ENCODE results near the gene PTH2.
"Not testable (repeated sequence)": the region's sequence is repeated elsewhere in the genome, so short reads cannot be mapped to it uniquely, and the experiment has no call there.

The PTH2 gene, protein sequence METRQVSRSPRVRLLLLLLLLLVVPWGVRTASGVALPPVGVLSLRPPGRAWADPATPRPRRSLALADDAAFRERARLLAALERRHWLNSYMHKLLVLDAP

DNA sequence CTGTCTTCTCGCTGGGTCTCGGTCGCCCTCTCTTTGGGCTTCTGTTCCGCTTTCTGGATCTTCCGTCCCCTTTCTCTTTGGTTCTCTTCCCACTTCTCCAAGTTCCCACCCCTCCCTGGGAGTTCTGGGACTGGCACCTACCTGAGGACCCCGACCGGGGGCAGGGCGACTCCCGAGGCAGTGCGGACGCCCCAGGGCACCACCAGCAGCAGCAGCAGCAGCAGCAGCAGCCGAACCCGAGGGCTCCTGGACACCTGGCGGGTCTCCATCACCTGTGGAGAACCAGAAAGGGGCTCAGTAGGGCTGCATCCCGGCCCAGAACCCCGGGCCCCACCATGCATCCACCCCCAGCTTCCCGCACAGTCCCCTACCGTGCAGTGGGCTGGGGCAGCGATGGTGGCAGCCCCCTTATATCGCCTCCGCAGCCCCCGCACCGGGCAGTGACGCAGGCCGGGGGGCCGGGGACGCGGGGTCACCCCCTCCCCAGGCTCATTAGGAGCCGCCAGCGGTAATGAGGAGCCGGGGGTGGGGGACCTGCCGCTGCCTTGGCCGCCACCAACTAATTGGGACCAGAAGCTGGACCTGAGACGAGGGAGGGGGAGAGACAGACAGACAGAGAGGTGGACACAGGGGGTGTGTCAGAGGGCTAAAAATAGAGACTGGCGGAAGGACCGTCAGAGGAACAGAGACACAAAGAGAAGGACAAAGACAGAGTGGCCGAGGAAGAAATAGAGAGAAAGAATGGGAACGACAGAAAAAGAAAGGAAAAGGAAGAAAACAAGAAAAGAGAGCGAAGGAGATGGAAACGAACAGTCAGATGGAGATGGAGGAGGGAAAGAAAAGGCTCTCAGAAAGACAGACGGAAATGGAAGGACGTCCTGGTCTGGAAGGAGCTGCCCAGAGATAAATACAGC, at the start of gene PTH2:
PTH2 (minus strand) TSS at position 371 of the 914 bp plus-strand sequence; CDS start at position 269, 102 bp downstream.
- DNase-seq, result no peak

DNA sequence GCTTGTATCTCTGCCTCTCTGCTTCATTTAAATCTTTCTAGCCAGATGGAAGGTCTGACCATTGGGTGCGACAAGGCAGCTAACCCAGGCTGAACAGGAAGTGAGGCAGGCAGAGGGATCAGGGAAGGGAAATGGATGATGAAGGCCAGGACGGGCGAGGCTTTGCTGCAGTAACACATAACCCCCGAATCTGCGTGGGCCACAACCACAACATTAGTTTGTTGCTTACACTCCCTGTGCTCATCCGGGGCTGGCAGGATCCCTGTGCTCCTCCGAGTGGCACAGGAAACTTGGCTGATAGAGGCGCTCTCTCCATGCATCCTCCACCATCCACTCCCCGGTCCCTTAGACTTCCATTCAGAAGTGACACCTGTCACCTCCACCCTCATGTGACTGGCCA, 49.7 kb upstream of the PTH2 start:
- DNase-seq, result no peak

DNA sequence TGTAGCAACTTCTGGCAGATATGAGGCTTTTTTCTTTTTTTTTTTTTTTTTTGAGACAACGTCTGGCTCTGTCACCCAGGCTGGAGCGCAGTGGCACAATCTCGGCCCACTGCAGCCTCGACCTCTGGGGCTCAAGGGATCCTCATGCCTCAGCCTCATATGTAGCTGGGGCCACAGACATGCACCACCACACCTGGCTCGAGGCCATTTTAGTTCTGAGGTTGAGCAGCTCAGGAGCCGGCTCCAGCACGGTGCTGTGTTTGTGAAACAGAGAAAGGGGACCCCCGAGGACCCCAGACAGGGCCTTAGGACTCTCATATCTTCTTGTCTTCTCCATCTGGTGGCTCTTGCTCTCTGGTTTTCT, 47.4 kb upstream of the PTH2 start:
- DNase-seq, result no peak

DNA sequence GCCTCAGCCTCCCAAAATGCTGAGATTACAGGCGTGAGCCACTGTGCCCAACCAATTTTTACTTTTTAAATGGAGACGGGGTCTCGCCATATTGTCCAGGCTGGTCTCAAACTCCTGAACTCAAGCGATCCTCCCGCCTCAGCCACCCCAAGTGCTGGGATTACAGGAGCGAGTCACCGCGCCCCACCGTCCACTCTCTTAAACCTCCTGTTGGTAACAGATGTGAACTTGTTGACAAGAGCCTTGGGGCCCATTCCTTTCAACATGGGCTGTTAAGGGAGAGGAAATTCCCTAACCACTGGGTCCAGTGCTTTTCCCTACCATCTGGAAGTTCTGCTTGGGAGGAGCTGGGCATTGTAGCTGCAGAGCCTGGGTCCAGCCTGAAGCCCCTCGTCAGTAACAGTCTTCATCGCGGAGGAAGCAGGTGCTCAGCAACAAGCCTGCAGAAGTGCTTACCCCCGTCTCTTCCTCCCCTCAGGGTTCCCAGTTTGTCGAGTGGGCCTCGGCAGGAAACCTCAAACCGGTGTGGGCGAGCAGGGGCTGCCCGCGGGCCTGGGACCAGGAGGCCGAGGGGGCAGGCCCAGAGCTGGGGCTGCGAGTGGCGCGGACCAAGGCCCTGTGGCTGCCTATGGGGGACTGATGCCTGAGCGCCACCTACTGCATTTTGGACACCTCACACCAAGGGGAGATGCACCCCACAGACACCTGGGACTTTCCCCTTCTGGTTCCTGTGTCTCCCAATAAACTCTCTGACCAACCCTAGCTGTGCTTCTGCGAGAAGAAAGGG, 46.8 kb upstream of the PTH2 start:
- no peak for DNase-seq

DNA sequence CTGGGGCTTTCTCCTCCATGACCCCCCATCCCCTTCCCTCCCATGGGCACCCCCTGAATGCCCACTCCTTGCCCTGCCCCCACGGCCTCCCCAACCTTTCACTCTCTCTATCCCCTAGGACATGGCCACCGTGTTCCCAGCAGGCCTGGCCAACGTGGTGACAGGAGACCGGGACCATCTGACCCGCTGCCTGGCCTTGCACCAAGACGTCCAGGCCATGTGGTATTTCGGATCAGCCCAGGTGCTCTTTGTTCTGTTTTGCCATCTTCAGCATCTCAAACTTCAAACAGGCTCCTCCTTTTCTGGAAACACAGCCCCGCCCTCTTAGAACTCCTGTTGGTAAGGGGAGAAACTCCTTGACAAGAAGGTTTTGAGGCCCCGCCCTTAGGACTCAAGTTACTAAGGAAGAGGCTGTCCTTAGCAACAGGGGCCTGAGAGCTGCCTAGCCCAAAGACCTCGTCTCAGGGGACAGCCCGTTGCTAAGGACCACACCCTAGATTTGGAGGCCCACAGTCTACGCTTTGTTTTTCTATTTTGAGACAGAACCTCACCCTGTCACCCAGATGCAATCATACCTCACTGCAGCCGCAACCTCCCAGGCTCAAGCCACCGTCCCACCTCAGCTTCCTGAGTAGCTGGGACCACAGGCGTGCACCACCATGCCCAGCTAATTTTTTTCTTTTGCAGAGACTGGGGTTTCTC, 45.7 kb upstream of the PTH2 start:
- no peak for DNase-seq

DNA sequence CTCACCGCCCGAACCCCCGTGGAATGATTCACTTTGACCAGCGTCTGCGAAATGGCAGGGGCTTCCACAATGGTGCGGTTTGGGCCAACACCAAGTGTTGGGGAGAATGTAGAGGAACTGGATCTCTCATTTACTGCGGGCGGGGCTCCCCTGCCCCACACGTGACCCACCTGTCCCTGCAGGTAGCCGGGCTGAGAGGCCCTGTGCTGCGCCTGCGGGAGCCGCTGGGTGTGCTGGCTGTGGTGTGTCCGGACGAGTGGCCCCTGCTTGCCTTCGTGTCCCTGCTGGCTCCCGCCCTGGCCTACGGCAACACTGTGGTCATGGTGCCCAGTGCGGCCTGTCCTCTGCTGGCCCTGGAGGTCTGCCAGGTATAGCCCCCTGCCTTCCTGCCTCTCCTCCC, 45.0 kb upstream of the PTH2 start:
- DNase-seq, result no peak

DNA sequence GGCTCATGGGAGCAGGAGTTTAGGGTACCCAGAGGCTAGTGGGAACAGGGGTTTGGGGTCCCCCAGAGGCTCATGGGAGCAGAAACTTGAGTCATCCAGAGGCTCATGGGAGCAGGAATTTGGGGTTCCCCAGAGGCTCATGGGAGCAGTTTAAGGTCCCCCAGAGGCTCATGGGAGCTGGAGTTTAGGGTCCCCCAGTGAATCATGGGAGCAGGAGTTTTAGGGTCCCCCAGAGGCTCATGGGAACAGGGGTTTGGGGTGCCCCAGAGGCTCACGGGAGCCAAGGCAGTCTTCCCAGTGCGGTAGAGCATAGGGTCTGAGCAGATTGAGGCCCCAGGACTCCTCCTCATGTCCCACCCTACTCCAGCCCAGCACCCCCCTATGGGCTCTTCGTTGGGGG, 42.1 kb upstream of the PTH2 start:
- DNase-seq, result no peak

DNA sequence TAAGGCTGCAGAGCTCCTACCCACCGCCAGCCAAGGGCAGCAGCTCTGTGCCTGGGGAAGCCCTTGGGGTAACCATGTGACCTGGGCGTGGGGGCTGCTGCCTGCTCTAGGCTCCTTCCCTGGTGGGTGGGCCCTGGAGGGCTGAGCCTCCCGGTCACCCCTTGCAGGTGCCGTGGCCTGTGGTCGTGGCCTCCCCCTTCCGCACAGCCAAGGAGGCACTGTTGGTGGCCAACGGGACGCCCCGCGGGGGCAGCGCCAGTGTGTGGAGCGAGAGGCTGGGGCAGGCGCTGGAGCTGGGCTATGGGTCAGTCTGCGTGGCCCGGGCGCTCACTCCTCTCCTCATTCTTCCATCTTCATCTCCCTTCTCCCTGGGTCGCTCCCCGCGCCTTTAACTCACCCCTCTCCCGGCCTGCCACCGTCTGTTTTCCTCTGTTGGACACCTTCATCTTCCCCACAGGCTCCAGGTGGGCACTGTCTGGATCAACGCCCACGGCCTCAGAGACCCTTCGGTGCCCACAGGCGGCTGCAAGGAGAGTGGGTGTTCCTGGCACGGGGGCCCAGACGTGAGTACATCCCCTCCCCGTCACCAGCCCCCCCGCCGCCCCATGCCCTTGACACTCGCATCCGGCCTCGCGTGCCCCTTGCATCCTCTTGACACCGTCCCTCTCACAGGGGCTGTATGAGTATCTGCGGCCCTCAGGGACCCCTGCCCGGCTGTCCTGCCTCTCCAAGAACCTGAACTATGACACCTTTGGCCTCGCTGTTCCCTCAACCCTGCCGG, 40.9 kb upstream of the PTH2 start:
- no peak for DNase-seq

DNA sequence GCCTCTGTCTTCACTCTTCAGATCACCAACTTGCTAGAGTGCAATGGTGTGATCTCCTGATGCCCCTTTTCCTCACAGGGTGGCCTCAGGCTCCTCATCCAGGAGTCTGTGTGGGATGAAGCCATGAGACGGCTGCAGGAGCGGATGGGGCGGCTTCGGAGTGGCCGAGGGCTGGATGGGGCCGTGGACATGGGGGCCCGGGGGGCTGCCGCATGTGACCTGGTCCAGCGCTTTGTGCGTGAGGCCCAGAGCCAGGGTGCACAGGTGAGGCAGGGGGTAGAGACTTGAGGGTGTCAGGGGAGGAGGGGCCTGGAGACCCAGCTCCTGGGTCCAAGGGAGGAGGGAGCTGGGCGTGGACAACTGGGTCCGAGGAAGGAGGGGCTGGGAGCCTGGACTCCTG, 39.3 kb upstream of the PTH2 start:
- no peak for DNase-seq

DNA sequence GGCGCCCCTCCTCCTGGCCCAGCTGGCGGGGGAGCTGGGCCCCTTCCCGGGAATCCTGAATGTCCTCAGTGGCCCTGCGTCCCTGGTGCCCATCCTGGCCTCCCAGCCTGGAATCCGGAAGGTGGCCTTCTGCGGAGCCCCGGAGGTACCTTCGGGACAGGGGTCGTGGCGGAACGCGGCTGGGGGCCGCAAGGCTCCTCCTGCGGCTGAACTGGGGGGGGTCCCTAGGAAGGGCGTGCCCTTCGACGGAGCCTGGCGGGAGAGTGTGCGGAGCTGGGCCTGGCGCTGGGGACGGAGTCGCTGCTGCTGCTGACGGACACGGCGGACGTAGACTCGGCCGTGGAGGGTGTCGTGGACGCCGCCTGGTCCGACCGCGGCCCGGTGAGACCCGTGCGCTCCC, 38.4 kb upstream of the PTH2 start:
- DNase-seq, result no peak

DNA sequence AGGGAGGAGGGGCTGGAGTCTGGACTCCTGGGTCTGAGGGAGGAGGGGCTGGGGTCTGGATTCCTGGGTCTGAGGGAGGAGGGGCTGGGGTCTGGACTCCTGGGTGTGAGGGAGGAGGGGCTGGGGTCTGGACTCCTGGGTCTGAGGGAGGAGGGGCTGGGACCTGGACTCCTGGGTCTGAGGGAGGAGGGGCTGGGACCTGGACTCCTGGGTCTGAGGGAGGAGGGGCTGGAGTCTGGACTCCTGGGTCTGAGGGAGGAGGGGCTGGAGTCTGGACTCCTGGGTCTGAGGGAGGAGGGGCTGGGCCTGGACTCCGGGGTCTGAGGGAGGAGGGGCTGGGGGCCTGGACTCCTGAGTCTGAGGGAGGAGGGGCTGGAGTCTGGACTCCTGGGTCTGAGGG, 37.9 kb upstream of the PTH2 start:
- not testable (repeated sequence) for DNase-seq

DNA sequence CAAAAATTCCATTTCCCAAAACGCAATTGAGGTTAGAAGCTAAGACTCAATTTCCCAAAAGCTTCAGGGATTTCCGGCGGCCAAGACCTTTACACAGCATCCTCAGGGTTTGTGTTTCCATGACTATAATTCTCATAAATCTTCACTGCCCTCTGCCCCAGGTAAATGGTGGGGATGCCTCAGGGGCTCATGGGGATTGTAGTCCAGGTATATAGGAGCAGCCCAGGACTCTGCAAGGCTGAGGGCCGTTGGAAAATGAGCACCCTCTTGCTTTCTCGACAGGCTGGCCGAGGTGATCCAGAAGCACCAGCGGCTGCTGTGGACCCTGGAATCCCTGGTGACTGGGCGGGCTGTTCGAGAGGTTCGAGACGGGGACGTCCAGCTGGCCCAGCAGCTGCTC, 36.1 kb upstream of the PTH2 start:
- no peak for DNase-seq

DNA sequence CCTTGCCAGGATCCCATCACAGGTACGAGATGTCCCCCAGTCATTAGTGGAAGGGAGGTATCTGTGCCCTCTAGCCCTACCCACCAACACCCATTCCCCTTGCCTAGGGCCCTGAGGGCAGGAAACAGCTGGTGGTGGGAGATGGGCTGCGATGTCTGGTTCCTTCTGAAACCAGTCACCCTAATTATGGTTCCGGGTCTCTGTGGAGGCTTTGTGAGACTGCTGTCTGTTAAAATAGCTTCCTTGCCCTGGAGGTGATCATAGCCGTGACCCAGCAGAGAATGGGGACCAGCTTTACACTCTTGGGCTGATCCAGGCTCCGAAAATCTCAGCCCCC, 35.3 kb upstream of the PTH2 start:
- DNase-seq, result no peak

DNA sequence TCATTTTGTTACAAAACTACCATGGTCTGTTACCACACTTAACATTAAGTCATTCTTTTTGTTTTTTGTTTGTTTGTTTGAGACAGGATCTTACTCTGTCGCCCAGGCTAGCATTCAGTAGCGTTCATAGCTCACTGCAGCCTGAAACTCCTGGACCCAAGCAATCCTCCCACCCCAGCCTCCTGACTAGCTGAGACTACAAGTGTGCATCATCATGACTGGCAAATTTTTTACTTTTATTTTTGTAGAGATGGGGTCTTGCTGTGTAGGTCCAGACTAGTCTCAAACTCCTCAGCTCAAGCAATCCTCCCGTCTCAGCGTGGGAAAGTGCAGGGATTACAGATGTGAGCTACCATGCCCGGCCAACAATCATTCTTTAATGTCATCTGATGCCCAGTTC, 33.1 kb upstream of the PTH2 start:
- no peak for DNase-seq

DNA sequence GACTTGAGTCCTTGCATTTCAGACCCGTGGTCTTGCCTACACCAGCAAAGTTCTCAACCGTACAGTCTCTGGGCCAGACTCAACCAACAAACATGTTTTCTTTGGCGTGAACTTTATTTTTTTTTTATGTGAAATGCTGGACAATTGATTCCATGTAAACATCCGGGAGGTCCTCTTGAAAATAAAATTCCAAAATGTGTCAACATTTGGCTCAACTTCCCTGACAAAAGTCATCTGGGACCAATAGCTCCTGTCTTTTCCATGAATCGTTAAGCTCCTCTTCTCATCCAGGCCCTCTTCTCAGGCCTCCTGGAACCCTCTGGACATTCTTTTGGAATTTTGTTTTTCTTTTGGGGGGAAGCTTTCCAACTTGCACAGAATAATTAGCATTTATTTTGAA, 32.5 kb upstream of the PTH2 start:
- DNase-seq, result no peak

DNA sequence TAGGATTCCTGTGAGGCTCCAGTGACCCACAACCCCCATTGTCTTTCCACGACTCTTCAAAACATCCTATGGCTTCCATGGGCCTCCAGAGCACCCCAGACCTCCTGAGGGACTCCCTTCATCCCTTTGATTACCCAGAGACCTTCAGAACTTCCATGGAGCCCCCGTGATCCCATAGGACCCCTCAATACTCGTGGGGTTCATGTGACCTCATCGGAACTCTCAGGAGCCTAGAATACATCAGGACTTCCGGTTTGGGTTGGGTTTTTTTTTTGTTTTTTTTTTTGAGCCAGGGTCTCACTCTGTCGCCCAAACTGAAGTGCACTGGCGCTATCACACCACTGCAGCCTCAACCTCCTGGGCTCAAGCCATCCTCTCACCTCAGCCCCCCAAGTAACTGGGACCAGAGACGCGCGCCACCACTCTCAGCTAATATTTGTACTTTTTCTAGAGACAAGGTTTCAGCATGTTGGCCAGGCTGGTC, 30.6 kb upstream of the PTH2 start:
- no peak for DNase-seq

DNA sequence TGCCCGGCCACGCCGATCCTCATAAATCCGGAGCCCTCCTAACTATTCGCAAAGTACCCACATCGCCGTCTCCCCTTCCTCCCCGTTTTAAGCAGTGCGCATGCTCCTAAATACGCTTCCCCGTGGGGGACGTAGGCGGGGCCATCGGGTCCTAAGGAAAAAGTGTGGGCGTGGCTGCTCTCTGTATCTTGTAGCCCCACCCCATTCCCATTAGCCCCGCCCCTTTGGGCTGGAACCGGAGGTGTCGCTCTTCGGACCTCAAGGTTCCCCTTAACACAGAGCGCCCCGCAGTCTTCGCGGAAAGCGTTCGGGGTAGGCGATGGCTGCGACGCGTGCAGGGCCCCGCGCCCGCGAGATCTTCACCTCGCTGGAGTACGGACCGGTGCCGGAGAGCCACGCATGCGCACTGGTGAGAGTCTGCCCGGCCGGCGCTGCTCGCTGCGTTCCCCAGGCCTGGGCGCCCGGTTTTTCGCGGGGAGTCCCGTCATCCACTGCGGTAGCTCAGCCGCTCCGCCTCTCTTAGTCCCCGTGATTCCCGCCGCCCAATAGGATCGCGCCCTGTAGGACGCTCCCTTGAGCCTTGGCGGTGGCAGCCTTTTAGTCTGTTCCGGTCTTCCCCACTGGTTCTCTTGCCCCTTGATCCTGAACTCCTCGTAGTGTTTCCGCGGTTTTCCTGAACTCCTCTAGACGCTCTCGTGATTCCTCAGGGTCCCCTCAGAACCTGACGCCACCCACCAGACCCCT, 29.9 kb upstream of the PTH2 start, which contains the start of gene ALDH16A1:
ALDH16A1 (plus strand) TSS at position 213 of the 744 bp plus-strand sequence; CDS start at position 320, 107 bp downstream.
- DNase-seq, result peak; percentile 97

DNA sequence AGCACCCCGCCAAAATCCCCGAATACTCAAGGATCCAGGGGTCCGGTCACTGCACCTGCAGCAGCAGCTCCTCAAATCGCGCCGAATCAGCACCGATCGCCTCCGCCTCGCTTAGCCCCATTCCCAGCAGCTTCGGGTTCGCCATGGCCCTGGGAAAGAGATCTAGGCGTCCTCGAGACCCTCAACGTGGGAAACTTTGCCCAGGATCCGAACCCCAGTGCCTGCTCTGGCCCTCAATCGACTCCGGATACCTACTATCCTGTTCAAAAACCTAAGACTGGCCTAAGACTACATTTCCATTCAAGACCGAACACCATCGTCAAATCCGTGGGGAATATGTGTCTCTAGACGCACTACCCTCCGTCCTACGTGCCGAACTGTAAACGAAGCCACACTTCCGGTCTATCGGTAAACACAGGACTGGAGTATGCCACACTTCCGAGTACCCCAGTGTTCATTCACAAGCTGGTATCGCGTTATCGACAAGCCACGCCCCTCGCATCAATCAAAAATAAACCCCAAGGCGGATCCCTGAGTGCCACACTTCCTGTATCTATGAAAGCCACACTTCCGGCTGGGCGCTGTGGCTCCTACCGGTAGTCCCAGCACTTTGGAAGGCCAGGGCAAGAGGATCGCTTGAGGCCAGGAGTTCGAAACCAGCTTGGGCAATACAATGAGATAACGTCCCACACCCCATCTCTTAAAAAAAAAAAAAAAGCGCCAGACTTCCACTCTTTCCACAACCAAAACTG, 28.4 kb upstream of the PTH2 start, which contains the start of gene PIH1D1:
PIH1D1 (minus strand) TSS at position 385 of the 752 bp plus-strand sequence; CDS start at position 145, 240 bp downstream.
- DNase-seq, result peak; percentile 99

DNA sequence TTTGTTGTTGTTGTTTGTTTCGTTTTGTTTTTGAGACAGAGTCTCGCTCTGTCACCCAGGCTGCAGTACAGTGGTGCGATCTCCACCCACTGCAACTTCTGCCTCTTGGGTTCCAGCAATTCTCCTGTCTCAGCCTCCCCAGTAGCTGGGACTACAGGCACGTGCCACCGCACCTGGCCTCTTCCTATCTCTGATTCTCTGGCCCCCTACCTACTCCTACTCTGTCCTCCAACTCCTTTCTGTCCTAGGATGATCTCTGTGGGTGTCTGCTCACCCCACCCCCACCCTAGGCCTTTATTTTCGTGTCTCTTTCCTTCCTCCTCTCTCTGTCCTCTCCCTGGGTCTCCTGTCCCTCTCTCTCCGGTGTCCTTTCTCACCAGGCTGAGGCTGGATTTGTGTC, 27.2 kb upstream of the PTH2 start:
- DNase-seq, result no peak

DNA sequence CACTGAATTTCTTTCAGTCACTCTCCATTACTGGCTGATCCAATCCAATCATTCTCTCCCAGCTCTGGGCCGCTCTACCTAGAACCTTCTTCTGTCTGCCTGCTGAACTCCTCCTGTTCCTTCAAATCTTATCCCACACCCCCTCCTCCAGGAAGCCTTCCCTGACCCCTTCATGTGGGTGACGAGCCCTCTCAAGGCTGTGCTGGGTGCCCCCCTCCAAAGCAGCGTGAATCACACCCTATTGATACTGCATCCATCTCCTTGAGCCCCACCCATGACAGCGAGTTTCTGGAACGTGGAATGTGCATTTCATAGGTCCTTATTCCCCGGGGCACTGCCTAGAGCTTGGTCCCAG, 25.2 kb upstream of the PTH2 start:
- DNase-seq, result no peak
